NCI-H1092 (cell line): ENCODE measurements around the gene ADAM12.

Source experiments
- DNase-seq: peaks from one replicate; lab custom pipeline; 2025; lab: John Stamatoyannopoulos, UW

Gene ADAM12

DNA sequence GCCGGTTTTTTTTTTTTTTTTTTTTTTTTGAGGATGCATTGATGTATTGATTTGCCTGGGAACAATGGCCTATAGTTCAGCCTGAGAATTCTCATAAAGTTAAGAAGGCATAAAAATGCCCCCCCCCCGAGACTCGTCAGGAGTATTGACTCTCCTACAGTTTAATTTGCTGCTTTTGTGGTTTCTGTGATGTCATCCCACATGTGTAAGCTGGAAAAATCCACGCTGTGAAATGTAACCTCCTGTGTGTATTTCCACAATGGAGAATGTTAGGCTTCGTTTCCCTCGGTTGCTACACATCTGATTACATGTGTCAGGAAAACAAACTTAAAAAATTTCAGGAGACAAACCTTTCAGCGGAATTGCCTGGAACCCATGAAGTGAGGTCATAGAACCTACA lies 374.0 kb downstream of the ADAM12 start:
- DNase-seq: no peak

DNA sequence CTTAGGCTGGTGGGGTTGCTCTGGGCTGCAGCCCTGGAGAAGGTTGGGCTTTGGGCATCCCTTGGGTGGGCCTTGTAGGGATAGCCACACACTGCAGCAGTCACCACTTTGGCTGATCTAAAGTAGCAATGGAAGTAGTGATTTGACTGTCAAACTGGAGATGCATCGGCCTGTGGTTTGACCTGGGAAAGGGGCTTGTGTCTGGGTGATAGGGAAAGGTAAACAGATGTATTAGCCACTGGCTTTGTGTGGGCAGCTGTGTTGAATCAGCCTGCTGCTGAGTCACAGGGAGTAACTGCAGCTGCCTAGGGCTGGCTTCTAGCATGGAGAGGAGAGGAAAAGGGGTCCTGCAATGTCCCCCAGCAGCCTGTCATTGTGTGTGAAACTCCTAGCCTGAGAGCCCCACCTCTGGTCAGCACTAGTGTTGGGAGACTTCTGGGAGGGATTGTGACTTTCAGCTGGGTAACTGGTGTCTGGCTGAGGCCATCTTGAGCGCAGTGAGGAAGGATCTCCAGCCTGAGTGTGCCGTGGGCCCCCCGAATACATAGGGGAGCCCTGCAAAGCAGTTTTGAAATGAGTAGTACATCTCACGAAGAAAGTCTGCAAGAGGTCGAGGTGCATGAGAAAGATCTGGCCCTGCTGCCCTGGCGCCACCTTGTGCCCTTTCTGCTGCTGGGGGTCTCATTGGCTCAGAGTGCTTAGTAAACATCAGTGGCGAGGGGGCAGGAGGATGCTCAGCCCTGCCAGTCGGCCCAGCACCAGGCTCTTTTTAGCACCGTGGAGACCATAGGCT lies 374.6 kb downstream of the ADAM12 start:
- no peak for DNase-seq

DNA sequence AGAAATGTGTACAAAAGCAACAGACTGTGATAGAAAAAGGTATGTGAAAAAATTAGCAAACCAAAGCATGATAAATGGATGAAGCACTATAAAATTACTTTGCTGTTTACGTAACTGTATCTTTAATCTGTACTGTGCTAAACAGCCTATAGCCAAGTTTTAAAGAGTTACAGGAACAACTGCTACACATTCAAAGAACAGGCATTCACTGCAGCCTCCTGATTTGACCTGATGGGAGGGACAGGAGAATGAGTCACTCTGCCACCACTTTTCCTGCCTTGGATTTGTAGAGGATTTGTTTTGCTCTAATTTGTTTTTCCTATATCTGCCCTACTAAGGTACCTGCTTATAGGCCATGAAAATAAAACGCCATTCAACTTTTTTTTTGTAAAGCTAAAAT lies 375.8 kb downstream of the ADAM12 start:
- DNase-seq: no peak

DNA sequence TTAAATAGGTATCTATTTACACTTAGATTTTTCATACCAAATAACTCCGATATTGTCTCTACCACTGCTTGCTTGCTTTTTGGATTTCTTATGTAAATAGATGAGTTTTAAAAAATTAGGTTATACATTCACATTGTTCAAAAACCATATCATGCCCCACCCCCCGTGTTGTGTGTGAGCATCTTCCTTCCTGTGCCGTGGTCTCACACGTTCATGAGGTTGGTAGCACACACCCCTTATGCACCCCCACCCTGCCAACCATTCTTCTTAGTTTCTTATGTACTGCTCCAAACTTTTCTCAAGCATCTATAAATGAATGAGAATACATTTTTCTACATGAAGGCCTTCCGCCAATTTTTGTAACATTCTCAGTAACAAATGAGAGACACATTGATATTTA lies 376.3 kb downstream of the ADAM12 start:
- DNase-seq: no peak

DNA sequence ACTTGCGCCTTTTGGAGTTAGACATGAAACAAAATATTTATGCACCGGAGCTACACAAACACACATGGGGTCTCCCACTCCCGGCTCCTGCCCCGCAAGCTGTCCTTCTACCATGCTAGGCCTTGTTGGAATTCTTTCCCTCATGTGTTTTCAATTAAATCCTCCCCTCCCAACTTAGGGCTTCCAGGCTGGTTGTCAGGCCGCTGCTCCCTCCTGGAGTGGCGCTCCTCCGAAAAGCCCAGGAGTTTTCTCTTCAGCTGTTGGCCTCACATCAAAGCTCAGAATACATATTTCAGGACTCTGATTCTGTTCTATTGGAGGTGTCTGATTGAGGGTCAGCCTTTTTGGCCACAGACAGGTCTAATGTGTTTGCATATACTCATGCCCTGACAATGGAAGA lies 378.6 kb downstream of the ADAM12 start:
- no peak for DNase-seq

DNA sequence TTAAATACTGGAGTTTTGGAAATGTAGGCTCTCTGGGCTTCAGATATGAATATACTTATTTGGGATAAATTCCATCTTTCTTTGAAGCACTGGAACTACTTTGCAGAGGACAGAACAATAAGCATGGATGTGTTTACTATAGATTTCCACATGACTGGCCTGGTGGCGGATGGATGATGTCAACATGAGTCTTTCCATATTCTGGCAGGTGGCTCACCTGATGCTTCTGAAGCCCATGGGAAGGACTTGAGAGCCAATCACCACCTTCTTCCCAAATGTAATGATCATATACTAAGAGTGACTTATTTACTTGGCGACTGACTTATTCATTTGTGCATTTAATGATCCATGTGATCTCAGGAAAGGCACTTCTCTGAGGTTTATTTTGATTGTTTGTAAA lies 381.4 kb downstream of the ADAM12 start:
- DNase-seq: no peak

DNA sequence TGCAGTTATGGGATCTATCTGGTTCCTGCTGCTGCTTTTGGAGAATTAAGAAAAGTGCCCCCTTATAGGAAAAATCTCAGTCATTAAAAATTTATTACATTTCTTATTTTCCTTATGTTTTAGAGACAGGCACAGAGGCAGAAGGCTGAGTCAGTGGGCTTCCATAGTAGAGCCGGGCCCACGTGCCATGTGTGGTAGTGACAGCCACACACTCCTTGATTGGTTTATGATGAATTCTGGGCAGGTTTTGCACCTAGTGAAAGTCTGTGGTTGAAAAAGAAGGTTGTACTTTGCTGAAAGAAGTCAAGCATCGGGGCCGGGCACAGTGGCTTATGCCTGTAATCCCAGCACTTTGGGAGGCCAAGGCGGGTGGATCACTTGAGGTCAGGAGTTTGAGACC lies 382.0 kb downstream of the ADAM12 start:
- no peak for DNase-seq

DNA sequence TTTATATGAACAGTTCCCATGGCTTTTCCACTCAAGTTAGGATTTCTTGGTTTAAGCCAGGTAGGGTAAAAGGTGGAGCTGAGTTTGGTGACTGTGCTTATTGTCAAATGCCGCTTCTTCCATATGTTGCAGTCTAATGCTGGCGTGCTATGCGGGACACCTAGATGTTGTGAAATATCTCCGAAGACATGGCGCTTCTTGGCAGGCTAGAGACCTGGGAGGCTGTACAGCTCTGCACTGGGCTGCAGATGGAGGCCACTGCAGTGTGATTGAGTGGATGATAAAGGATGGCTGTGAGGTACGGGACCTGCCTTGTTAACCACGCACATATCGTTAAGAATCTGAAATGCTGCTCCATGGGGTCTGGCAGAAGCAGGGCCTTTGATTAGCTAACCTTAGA lies 383.5 kb downstream of the ADAM12 start:
- DNase-seq: no peak

DNA sequence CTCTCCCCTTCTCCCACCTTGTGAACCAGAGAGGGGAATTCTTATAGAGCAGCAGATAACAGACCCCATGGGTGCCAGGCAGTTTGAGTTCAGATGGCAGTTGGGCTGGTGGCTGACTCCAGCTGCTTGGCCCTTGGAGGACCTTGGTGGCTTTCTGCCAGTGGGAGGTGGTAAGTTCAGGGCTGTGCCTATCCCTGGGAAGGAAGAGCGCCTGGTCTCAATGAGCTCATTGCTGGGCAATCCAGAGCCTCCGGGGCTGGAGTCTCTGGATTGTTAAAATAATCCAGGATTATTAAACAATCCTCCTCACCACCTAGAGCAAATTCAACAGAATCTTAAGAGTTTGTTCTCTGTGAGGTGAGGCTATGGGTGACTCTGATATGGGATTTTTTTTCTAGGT lies 386.7 kb downstream of the ADAM12 start:
- DNase-seq: no peak

DNA sequence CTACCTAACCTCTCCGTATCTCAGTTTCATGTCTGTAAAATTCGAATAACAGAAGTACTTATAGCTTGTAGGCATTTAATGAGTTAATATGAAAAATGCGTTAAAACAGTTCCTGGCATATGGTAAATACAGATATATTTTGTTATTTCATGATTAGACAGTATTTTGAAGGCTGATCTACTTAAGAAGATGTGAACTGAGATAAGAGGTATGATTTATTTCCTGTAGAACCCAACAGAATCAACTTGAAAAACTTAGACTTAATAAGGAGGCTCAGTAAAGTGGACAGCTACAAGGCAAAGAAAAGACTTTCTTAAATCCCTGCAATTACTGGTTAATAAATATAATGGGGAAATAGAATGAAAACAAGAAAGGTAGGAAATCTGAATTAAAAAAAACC lies 388.6 kb downstream of the ADAM12 start:
- no peak for DNase-seq

DNA sequence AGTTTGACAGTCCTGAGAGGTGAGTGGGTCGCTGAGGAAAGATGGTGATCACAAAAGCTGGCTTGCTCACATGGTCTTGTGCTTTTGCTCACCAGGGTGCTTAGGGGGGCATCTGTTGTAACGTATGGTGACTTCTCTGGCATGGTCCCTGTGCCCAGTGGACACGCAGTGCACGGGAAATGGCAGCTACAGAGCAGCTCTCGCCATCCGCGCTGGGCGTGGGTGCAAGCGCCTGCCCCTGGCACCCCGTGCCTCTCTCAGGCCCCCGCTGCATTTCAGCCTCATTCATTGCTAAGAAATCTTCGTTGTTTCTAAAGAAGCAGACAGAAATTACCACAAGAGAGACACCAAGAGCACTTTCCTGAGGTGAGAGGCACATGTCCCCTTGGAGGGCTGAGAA lies 390.7 kb downstream of the ADAM12 start:
- DNase-seq: no peak

DNA sequence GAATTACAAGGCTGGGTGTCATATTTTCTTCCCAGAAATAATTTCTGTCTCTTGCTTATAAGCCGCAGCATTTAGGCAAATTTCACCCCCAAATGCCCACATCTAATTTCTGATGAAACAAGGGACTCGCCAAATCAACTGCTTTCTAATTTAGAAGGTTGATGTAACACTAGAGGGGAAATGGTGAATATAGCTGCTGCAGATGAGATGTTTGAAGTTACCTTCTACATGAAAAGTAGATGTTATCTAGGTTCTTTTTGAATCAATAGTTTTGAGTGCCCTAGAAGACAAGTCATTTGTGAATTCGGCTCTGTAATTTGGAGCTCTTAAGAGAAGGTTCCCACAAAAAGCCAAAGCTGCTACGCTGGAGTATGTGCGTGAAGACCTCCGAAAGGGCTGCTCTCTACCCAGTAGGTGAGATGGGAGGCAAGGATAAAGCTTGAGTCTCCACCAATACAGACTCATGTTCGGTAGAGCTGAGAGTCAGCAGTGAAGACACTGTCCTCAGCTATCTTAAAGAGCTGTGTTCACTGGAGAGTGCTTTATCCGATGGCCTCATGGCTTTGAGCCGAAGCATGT lies 392.5 kb downstream of the ADAM12 start:
- no peak for DNase-seq

DNA sequence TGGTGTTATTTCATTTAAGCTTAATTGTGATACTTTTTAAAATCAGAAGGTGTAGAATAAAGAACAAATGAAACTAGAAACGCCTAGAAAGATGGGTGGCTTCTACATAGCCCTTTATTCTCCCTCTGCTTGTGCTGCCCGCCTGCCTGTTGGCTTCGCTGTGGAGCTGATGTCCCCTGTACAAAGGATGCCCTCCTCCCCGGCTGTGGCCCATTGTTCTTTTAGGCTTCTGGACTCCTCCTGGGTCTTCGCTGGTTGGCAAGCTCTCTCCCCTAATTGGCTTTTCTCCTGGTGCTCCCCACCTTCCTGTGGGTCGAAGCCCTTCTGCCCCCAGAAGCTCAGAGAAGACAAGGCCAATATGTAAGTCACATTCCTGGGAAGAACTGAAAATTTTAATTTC lies 393.7 kb downstream of the ADAM12 start:
- DNase-seq: no peak

DNA sequence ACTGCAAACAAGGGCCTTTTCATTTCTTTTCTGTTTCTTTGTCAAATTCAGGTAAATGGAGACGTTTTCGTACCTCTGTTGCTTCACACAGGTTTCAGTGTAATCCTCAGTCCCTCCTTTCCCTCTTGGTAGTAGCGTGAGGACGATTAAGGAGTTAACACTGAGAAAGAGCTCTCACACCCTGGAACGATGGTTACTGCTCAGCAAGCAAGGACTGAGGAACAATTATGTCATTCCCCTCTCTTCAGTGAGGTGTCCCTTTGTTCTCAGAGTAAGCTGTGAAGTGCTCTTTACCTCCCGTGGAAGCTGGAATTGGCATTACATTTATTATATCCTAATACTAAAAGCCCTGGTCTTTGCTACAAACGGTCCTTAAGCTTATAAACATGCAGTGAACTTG lies 396.0 kb downstream of the ADAM12 start:
- no peak for DNase-seq

DNA sequence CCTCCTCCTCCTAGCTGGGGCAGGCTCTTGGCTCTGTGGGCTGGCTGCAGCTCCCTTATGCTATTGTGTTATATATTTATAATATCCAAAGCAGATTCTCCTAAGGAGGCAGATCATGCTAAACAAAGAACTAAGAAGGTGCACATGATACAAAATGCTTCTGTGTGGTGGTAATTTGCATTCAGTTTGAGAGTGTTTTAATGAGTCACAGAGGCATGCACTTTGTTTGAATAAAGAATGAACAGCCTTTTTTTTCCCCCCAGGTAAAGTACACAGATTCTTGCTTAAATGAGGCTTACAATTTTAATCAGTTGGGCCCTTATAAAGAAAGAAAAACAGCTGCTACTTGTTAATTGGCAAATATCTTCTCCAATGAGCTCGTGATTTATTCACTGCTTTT lies 396.9 kb downstream of the ADAM12 start:
- no peak for DNase-seq

DNA sequence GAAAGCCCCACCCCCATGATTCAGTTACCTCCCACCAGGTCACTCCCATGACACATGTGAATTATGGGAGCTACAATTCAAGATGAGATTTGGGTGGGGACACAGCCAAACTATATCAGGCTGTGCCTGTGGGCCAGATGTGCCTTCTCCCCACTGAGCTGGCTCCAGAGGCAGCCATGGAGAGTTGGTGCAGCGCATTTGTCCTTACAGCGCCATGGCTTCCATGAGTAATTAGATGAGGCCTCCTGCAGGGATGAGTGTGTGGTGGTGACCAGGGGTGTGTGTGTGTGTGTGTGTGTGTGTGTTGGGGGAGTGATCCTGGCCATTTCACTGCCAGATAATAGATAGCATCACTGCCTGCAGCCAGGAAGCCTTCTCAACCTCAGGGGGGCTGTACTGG lies 397.3 kb downstream of the ADAM12 start:
- no peak for DNase-seq

DNA sequence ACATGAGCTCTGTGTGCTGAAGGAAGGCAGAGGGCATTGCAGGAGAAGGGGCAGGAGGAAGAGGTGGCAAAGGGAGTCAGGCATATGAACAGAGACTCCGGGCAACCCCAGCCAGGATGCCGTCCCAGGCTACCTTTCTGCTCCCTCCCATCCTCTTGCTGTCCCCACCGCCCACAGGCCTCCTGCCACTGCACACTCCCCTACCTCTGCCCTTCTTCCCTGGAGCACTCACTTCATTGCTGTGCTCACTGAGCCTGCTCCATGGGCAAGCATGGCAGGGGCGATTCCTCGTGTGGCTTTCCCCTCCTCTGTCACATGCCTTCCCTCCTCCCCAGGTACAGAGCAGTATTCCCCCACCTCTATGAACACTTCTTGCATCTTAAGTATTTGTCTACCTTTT lies 398.5 kb downstream of the ADAM12 start:
- DNase-seq: no peak

DNA sequence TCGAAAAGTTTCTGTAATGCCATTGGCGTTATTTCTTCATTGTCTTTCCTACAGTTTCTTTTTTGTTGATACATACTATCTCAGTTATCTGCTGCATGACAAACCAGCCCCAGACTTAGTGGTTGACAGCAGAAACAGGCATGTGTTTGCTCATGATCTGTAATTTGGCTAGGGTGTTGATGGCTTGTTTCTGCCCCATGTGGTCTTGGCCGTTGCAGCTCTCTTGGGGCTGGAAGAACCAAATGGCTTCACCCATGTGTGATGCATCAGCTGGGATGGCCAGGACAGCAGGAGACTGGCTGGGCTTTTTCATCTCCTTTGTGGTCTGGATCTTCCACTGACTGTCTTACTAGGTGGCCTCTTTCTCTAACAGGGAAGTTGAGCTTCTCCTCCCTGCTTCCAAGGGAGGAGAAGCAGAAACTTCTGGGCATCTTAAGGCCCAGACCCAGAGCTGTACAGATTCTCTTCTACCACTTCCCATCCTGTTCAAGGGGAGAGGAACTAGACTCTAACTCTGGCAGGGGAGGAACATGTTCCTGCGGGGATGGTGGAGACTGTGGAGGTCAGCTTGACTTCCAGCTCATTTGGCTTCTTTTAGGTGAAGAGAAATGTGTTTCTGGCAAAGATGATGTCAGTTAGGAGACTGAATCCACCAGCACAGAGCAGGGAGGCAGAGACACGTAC lies 402.6 kb downstream of the ADAM12 start:
- no peak for DNase-seq

DNA sequence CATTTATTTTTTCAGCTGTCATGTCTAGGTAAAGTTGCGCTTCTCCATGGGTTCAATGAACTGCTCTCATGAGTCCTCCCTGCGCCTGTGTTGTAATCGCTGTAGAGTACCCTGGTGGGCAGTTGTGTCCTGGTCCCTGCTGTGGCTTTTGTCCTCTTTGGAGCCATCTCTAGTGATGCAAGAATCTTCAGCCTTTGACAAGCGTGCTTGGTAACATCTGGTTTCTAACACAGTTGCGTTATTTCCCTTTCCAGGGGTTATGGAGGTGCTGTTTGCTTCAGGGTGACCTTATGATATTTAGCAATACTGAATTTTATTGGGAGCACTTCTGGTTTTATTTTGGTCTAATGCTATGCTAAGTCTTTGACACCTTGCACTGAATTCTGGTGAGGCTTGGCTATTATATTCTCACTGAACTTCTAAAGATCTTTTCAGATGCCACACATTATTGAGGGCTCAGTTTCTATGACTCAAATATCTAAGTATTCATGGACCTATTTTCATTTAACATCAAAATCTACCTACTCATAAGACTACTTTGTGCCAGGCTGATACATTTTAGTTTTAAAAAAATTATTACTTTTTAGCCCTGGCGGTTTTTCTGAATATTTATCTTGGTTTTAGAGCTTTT lies 403.3 kb downstream of the ADAM12 start:
- no peak for DNase-seq

DNA sequence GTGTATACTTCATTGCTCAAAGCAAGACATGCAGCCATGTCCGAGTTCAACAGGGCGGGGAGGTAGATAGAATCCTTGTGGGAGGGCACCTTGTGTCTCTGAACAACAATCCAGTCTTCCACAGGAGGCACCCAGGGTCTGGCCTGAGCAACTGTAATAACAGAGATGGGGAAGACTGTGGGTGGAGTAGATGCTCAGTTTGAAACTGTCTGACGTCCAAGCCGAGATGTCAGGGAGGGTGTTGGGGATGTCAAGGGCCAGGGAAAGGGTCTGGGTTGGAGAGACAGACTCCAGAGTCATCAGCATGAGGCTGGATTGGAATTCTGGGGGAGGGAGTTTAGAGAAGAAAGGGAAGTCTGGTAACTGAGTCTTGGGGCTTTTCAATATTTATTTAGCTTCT lies 403.9 kb downstream of the ADAM12 start:
- DNase-seq: no peak

DNA sequence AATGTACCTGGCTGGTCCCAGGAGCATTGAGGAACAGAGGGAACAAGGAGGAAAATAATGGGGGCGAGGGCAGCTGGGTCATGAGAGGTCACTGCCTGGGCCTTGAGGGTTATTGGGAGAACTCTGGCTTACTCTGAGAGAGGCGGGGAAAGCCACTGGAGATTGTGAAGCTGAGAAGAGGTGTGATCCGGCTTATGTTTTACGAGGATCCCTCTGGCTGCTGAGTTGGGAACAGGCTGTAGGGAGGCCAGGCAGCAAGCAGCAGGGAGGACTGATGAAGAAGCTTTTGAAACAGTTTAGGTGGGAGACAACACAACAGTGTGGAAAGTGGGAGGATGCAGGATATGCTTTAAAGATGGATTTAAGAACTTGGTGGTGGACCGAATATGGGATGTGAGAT lies 404.6 kb downstream of the ADAM12 start:
- no peak for DNase-seq

DNA sequence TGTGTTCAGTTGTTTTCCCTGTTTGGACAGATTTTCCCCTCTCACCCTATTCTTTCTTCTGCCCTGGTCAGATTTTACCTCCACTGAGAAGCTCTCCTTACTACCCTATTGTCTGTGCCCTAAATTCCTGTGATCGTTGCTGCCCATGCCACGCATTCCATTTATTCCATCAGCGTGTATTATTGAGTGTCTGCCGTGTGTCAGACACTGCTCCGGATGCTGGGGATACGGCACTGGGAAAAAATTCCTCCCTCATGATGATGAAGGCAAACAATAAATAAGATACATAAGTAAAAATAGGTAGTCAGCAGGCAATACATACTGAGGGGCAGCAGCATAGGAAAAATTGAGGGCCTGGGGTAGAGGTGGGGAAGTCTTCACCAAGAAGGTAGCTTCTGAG lies 405.1 kb downstream of the ADAM12 start:
- no peak for DNase-seq
